Astrocyte of the spinal cord (primary cell): ENCODE measurements around the gene PLA2G4F.

ENCODE experiments used
- DNase-seq: peaks from one replicate; pipeline ENCODE4 v3.0.0; 2011; ENCODE audit warnings: low read depth, low spot score
- H3K4me3 ChIP-seq: 2 replicates; pipeline ENCODE4 v1.5.1; 2011; ENCODE audit warnings: low read depth, mild to moderate bottlenecking, low read length, moderate library complexity
- CTCF ChIP-seq: IDR thresholded peaks from 2 replicates; pipeline ENCODE4 v1.5.1; 2012; ENCODE audit warnings: low read depth, mild to moderate bottlenecking, low read length, inconsistent platforms
- in situ Hi-C: cut with HindIII; loops from 2 replicates; pipeline ENCODE4 v1.10.0; 2017; ENCODE audit warnings: low sequenced_read_pairs

Gene PLA2G4F

GRCh38 chr15:42108189-42108588 is 48.2 kb downstream of the PLA2G4F start:
- no peak for TF ChIP-seq CTCF
- no peak overlapping the region for H3K4me3 ChIP-seq
- in situ Hi-C loops, result no loop called here
- no peak for DNase-seq

- in situ Hi-C loops, result no loop called here
- no peak for DNase-seq
Measured at GRCh38 chr15:42107473-42107872, 49.0 kb downstream of the PLA2G4F start.

GRCh38 chr15:42106288-42106687 is 50.1 kb downstream of the PLA2G4F start:
- no peak overlapping the region for H3K4me3 ChIP-seq
- TF ChIP-seq CTCF, result no peak
- no peak for DNase-seq
- in situ Hi-C loops, result no loop called here

More at GRCh38 chr15:42107473-42107872, 49.0 kb downstream of the PLA2G4F start:
- H3K4me3 ChIP-seq, result no peak overlapping the region
- no peak for TF ChIP-seq CTCF

GRCh38 chr15:42104095-42104891 is 52.1 kb downstream of the PLA2G4F start:
- H3K4me3 ChIP-seq, result no peak overlapping the region
- no peak for TF ChIP-seq CTCF
- in situ Hi-C loops, result no loop called here
- DNase-seq, result no peak

GRCh38 chr15:42102646-42103235 is 53.7 kb downstream of the PLA2G4F start:
- TF ChIP-seq CTCF, result no peak

GRCh38 chr15:42101861-42102260 is 54.6 kb downstream of the PLA2G4F start:
- no peak for TF ChIP-seq CTCF
- peak; percentile 17 for DNase-seq
- in situ Hi-C loops, result no loop called here

More at GRCh38 chr15:42102646-42103235, 53.7 kb downstream of the PLA2G4F start:
- in situ Hi-C loops, result no loop called here
- no peak overlapping the region for H3K4me3 ChIP-seq
- peak; percentile 19 for DNase-seq

More at GRCh38 chr15:42101861-42102260, 54.6 kb downstream of the PLA2G4F start:
- no peak overlapping the region for H3K4me3 ChIP-seq
